Measurements from ENCODE around the gene GZF1.

GRCh38 chr20:23356203-23356602 is 5.8 kb upstream of the GZF1 start:
- TF ChIP-seq POLR2A (IDR thresholded peaks at IDR 0.05) (no peak), CTCF (IDR thresholded peaks at IDR 0.05) (no peak), POLR2AphosphoS5 (IDR thresholded peaks at IDR 0.05) (no peak), EP300 (IDR thresholded peaks at IDR 0.05; ENCODE audit: low read depth) (no peak)

All from transverse colon (tissue), 4 donors.